Measurements from ENCODE around the gene TTLL9. TPM values are rescaled to one million over a fixed set of nuclear protein-coding genes. Genes with fewer than 3 reads are reported as not detected.
A peak's percentile ranks its signal among the peaks of the same experiment; 100 is the strongest.

The TTLL9 gene
- total RNA-seq, 2 experiments from 2014 or later: not detected

GRCh38 chr20:31860390-31861134 is 9.9 kb upstream of the TTLL9 start:
- no peak for DNase-seq
- ATAC-seq: no peak
- no peak for TF ChIP-seq CTCF (IDR thresholded peaks at IDR 0.05)
- no peaks in the 10 kb centered on the region for H3K36me3 Mint-ChIP-seq (ENCODE audit: low read depth)
- peaks cover 4% of the 10 kb centered on the region for H3K4me1 Mint-ChIP-seq (ENCODE audit: low read depth)
- ChIA-PET CTCF (interaction anchor here (0.8 to 3.3 kb wide), 7 partner anchors 8 to 231 kb away, joined by 3 to 24 read pairs (median 6); partner anchors contain the start of gene PDRG1), POLR2A (interaction anchor here (1.5 kb wide), 1 partner anchor 19 kb away, joined by 4 read pairs; no protein-coding TSS in a partner anchor)
- no peak overlapping the region for H3K27ac Mint-ChIP-seq
- intact Hi-C loops (cut with micrococcal nuclease): no loop called here
- H3K27me3 Mint-ChIP-seq: peaks cover 24% of the 10 kb centered on the region
- peak overlapping the region; percentile 8 for H3K4me3 Mint-ChIP-seq
- no peaks in the 10 kb centered on the region for H3K9me3 Mint-ChIP-seq

GRCh38 chr20:31861135-31861384 is 9.4 kb upstream of the TTLL9 start:
- ChIA-PET POLR2A (no interaction called here), CTCF (interaction anchor here (0.8 to 3.3 kb wide), 5 partner anchors 9 to 230 kb away, joined by 3 to 24 read pairs (median 6); partner anchors contain the start of gene PDRG1)
- Mint-ChIP-seq H3K4me1 (ENCODE audit: low read depth) (peaks cover 4% of the 10 kb centered on the region), H3K9me3 (no peaks in the 10 kb centered on the region), H3K4me3 (peak overlapping the region; percentile 8), H3K36me3 (ENCODE audit: low read depth) (no peaks in the 10 kb centered on the region), H3K27ac (no peak overlapping the region), H3K27me3 (peaks cover 24% of the 10 kb centered on the region)
- peak; percentile 47 for ATAC-seq
- no peak for DNase-seq
- intact Hi-C loops (cut with micrococcal nuclease): no loop called here
- no peak for TF ChIP-seq CTCF (IDR thresholded peaks at IDR 0.05)

GRCh38 chr20:31861385-31862156 is 8.9 kb upstream of the TTLL9 start:
- ATAC-seq: peak; percentile 97
- peak; percentile 78 for DNase-seq
- Mint-ChIP-seq H3K4me3 (peak overlapping the region; percentile 33), H3K9me3 (no peaks in the 10 kb centered on the region), H3K27me3 (peaks cover 24% of the 10 kb centered on the region), H3K36me3 (ENCODE audit: low read depth) (no peaks in the 10 kb centered on the region), H3K4me1 (ENCODE audit: low read depth) (peaks cover 4% of the 10 kb centered on the region), H3K27ac (no peak overlapping the region)
- intact Hi-C loops (cut with micrococcal nuclease): no loop called here
- ChIA-PET CTCF (interaction anchor here (0.8 to 3.3 kb wide), 7 partner anchors 9 to 230 kb away, joined by 3 to 24 read pairs (median 5); partner anchors contain the start of gene PDRG1), POLR2A (interaction anchor here (0.7 kb wide), 1 partner anchor 18 kb away, joined by 3 read pairs; no protein-coding TSS in a partner anchor)
- no peak for TF ChIP-seq CTCF (IDR thresholded peaks at IDR 0.05)

- Mint-ChIP-seq H3K36me3 (ENCODE audit: low read depth) (no peaks in the 10 kb centered on the region), H3K27me3 (peaks cover 24% of the 10 kb centered on the region), H3K27ac (no peak overlapping the region), H3K4me3 (peak overlapping the region; percentile 33), H3K9me3 (no peaks in the 10 kb centered on the region), H3K4me1 (ENCODE audit: low read depth) (peaks cover 4% of the 10 kb centered on the region)
- DNase-seq: no peak
- no peak for ATAC-seq
- CTCF ChIA-PET: interaction anchor here (0.8 to 3.3 kb wide), 5 partner anchors 9 to 102 kb away, joined by 3 to 24 read pairs (median 4); partner anchors contain the start of gene PDRG1
- TF ChIP-seq CTCF (IDR thresholded peaks at IDR 0.05): no peak
- POLR2A ChIA-PET: interaction anchor here (0.7 kb wide), 1 partner anchor 17 kb away, joined by 3 read pairs; no protein-coding TSS in a partner anchor
- intact Hi-C loops (cut with micrococcal nuclease): no loop called here
Measured at GRCh38 chr20:31862157-31862470, 8.3 kb upstream of the TTLL9 start.
